ENCODE results near the gene SMARCA1.

SMARCA1 gene

DNA sequence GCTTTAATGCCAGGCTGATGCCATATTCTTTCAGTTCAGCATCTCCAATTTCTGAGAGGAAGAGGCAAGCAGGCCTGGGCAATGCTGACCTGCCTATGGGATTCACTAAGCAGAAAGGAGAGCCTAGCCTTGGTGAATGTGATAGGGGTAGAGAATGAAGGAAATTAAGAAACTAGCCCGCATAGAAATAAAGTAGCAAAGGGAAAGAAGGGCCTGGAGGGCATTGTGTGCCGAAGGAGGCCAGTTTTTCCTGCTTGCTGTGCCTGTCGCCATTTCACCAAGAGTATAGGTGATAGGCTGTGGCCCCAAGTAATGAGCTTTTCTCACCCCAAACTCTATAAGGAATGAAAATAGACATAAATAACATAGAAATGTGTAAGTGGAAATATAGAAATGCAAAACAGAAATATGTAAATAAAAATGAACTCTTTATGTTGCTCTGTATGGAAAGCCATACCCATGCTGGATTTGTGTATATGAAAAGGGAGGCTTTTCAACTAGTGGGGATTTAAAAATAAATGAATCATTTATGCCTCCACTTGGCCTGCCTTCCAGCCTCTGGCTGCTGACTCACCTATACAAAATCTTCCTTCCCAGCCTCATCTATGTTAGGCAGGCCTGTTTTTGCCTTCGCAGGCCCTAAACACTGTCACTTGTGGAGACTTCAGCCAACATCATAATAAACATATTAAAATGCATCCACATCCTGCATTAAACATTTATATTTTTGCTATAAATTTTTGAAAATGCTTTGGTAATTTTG, 11.7 kb upstream of the SMARCA1 start:
- TF ChIP-seq, protein P1, sequence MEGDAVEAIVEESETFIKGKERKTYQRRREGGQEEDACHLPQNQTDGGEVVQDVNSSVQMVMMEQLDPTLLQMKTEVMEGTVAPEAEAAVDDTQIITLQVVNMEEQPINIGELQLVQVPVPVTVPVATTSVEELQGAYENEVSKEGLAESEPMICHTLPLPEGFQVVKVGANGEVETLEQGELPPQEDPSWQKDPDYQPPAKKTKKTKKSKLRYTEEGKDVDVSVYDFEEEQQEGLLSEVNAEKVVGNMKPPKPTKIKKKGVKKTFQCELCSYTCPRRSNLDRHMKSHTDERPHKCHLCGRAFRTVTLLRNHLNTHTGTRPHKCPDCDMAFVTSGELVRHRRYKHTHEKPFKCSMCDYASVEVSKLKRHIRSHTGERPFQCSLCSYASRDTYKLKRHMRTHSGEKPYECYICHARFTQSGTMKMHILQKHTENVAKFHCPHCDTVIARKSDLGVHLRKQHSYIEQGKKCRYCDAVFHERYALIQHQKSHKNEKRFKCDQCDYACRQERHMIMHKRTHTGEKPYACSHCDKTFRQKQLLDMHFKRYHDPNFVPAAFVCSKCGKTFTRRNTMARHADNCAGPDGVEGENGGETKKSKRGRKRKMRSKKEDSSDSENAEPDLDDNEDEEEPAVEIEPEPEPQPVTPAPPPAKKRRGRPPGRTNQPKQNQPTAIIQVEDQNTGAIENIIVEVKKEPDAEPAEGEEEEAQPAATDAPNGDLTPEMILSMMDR (IDR thresholded peaks at IDR 0.05): no peak
- Histone ChIP-seq H3K4me1 (no peaks in the 10 kb centered on the region), H3K4me3 (no peak overlapping the region), H3K36me3 (no peaks in the 10 kb centered on the region), H3K27ac (no peak overlapping the region), H3K27me3 (no peaks in the 10 kb centered on the region), H3K9me3 (no peaks in the 10 kb centered on the region)
- intact Hi-C loops (cut with DNase I; ENCODE audit: low total_unique reads): no loop called here
- no peak for DNase-seq

DNA sequence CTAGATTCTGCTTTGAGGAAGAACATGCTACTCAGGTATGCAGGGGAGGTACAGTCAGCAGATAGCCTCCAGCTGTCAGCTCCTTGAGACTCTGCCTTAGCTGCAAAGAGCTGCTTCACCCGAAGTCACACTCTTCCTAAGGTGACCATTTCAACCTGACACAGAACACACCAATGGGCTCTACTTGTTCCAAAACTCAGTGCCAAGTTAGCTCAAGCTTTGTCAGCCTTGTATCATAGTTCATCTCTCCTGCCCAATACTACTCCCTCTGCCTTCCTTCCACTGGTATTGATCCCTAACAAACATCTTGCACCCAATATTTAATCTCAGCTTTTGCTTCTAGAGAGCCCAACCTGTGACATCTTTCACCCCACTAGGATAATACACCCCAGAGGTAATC, 7.8 kb upstream of the SMARCA1 start:
- Histone ChIP-seq H3K27ac (no peak overlapping the region), H3K36me3 (no peaks in the 10 kb centered on the region), H3K4me1 (no peaks in the 10 kb centered on the region), H3K9me3 (no peaks in the 10 kb centered on the region), H3K4me3 (no peak overlapping the region), H3K27me3 (no peaks in the 10 kb centered on the region)
- intact Hi-C loops (cut with DNase I; ENCODE audit: low total_unique reads): no loop called here
- no peak for DNase-seq
- TF ChIP-seq, protein P1 (IDR thresholded peaks at IDR 0.05): no peak

DNA sequence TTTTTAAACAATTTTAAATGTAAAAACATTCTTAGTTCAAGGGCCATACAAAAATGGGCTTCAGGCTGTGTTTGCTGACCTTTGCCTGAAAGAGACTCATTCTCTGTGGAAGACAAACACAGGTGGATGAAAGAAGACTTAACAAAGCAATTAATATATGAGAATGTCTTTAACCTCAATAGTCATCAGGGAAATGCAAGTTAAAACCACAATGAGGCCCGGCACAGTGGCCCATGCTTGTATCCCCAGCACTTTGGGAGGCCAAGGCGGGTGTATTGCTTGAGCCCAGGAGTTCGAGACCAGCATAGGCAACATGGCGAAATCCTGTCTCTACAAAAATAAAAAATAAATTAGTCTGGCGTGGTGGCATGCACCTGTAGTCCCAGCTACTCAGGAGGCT, 7.1 kb upstream of the SMARCA1 start:
- no peak overlapping the region for H3K4me3 ChIP-seq
- TF ChIP-seq, protein P1 (IDR thresholded peaks at IDR 0.05): no peak
- intact Hi-C loops (cut with DNase I; ENCODE audit: low total_unique reads): no loop called here
- H3K27ac ChIP-seq: no peak overlapping the region
- H3K36me3 ChIP-seq: no peaks in the 10 kb centered on the region
- no peak for DNase-seq
- H3K27me3 ChIP-seq: no peaks in the 10 kb centered on the region
- H3K9me3 ChIP-seq: no peaks in the 10 kb centered on the region
- no peaks in the 10 kb centered on the region for H3K4me1 ChIP-seq

DNA sequence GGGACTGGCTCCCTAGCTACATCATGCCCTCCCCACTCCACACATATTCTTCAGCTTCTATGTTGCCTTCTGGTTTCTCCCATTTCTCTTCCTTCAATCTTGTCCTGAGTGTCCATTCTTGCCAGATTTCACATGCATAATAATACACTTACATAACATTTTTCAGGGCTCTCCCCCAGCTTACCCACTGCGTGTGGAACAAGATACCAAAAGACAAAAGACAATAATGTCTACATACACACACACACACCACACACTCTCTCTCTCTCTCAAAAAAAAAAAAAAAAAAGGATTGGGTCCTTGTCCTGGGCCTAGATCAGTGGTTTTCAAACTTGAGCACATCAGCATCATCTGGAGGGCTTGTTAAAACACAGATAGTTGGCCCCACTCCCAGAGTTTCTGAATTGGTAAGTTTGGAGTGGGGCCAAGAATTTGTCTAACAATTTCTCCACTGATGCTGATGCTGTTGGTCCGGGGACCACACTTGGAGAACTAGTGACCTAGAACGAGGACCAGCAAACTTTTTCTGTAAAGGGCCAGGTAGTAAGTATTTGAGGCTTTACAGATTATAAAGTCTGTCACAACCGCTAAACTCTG, 6.5 kb upstream of the SMARCA1 start:
- H3K4me3 ChIP-seq: no peak overlapping the region
- H3K4me1 ChIP-seq: no peaks in the 10 kb centered on the region
- H3K9me3 ChIP-seq: no peaks in the 10 kb centered on the region
- TF ChIP-seq, protein P1 (IDR thresholded peaks at IDR 0.05): no peak
- intact Hi-C loops (cut with DNase I; ENCODE audit: low total_unique reads): no loop called here
- no peak for DNase-seq
- H3K27ac ChIP-seq: no peak overlapping the region
- no peaks in the 10 kb centered on the region for H3K36me3 ChIP-seq
- no peaks in the 10 kb centered on the region for H3K27me3 ChIP-seq

DNA sequence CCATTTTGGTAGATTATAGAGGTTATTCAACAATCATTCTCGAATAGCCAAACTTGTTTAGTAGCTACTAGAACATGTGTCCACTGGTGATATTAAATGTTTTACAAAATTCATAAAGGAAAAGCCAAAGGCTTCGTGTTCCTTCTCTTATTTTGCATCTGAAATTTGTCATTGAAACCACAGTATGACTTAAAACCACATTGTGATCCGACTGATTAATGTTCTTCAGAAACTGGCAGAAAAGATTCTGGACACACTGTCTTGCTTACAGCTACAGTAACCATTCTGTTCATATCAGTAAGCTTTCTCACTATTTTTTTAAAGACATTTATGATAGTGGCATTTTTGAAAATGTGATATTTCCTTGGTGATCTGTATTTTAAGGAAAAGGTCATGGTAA, 2.6 kb upstream of the SMARCA1 start:
- no peak for DNase-seq
- Histone ChIP-seq H3K27ac (no peak overlapping the region), H3K4me3 (no peak overlapping the region), H3K9me3 (no peaks in the 10 kb centered on the region), H3K27me3 (no peaks in the 10 kb centered on the region), H3K36me3 (no peaks in the 10 kb centered on the region), H3K4me1 (peaks cover 0 to 10% (median 0%) of the 10 kb centered on the region in 4 donors)
- intact Hi-C loops (cut with DNase I; ENCODE audit: low total_unique reads): no loop called here
- TF ChIP-seq, protein P1 (IDR thresholded peaks at IDR 0.05): no peak
